Right renal pelvis (tissue), 4 donors: Measurements from ENCODE around the gene GRM2. TPM values are rescaled to one million over a fixed set of nuclear protein-coding genes. Genes with fewer than 3 reads are reported as not detected.
"Not testable (repeated sequence)": the region's sequence is repeated elsewhere in the genome, so short reads cannot be mapped to it uniquely, and the experiment has no call there.

ENCODE experiments used
- DNase-seq, 4 donors: peaks; one replicate each; pipeline ENCODE4 v3.0.0-alpha.2; 2013; ENCODE audit warnings: low read depth in 4 of 4, low spot score in 3 of 4, missing footprints in 1 of 4
- polyA plus RNA-seq, 4 donors: library from polyadenylated mRNA; unstranded; fragments of 120-200 nt; gene quantifications; one replicate each; pipeline ENCODE4 v1.2.1, GENCODE V29; 2013; ENCODE audit not compliant: insufficient read length in 4 of 4

The GRM2 gene
- polyA plus RNA-seq, 4 donors: 0.46 to 0.69 (median 0.62) TPM

GRCh38 chr3:51719410-51720025, 12.7 kb downstream of the GRM2 start:
- no peak for DNase-seq

- DNase-seq: no peak
Measured at GRCh38 chr3:51720292-51721061, 13.6 kb downstream of the GRM2 start.

GRCh38 chr3:51721062-51721745, 14.3 kb downstream of the GRM2 start:
- DNase-seq: no peak

- DNase-seq: no peak
Measured at GRCh38 chr3:51722362-51722761, 15.5 kb downstream of the GRM2 start.

DNA sequence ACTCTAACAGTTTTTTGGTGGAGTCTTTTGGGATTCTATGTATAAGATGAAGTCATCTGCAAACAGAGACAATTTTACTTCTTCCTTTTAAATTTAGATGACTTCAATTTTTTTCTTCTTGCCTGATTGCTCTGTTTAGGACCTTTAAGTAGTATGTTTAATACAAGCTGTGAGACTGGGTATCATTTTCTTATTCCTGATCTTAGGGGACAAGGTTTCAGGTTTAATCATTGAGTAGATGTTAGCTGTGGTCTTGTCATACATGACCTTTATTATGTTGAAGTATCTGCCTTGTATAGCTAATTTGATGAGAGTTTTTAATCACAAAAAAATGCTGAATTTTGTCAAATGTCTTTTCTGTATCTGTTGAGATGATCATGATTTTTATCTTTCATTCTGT, 20.6 kb downstream of the GRM2 start:
- no peak for DNase-seq

DNA sequence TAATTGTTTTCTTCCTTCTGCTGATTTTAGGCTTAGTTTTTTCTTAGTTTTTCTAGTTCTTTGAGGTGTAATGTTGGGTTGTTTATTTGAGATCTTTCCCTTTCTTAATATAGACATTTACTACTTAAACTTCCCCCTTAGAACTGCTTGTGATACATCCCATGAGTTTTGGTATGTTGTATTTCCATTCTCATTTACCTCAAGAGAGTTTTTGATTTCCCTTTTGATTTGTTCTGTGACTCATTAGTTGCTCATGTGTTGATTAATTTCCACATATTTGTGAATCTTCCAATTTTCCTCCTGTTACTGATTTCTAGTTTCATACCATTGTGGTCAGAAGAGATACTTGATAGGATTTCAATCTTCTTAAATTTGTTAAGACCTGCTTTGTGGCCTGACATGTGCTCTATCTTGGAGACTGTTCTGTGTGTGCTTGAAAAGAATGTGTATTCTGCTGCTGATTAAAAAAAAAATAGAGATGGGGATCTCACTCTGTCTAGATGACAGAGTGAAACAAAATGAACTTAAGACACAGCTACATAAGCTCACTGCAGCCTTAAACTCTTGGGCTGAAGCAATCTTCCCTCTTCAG, 22.3 kb downstream of the GRM2 start:
- DNase-seq: no peak

- DNase-seq: no peak
Measured at GRCh38 chr3:51733859-51734571, 27.1 kb downstream of the GRM2 start.

DNA sequence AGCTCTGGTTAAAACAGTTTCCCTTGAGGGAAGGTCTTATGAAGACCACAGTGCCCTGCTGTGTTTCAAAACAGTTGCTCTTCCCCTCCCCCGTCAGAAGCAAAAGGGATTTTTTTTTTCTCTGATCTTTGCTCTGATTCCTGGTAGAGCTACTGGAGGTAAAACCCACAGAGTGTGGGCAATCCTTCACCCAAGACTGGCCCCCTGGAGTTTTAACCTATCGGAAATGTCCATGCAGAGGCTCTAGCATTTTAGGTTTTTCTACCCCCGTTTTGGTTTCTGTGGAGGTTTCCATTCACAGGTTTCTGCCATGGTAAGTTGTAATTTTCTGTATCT, 27.7 kb downstream of the GRM2 start:
- DNase-seq: no peak

- no peak for DNase-seq
Measured at GRCh38 chr3:51735039-51735438, 28.2 kb downstream of the GRM2 start.

DNA sequence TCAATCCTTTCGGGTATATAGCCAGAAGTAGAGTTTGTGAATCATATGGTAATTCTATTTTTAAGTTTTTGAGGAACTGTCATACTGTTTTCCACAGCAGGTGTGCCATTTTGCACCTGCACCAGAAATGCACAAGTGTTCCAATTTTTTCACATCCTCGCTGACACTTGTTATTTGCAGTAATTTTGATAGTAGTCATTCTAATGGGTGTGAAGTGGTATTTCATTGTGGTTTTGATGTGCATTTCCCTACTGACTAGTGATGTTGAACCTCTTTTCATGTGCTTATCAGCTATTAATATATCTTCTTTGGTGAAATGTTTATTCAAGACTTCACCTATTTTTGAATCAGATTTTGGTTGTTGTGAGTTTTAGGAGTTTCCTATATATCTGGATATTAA, 29.1 kb downstream of the GRM2 start:
- DNase-seq: no peak

DNA sequence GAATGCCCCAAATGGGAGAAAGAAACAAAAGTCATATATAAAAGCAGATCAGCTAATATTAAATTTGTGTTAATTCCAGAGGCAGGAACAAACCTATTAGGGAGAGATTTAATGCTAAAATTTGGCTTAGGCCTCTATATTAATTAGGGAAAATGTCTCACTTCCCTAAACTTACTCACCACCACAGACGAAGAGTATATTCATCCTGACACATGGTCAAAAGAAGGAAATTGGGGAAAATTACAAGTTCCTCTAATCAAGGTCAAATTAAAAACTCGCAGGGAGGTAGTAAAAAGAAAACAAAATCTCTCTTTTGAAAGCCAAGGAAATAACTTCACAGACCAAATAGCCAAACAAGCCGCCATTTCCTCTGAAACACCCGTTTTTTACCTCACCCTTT, 32.2 kb downstream of the GRM2 start:
- DNase-seq: no peak

DNA sequence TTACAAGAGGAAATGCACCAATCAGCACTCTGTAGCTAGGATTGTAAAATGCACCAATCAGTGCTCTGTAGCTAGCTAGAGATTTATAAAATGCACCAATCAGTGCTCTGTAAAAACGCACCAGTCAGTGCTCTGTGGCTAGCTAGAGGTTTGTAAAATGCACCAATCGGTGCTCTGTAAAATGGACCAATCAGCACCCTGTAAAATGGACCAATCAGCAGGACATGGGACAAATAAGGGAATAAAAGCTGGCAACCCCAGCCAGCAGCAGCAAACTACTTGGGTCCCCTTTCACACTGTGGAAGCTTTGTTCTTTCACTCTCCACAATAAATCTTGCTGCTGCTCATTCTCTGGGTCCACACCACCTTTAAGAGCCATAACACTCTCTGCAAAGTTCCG, 35.5 kb downstream of the GRM2 start:
- DNase-seq: not testable (repeated sequence)

GRCh38 chr3:51742978-51743377, 36.1 kb downstream of the GRM2 start:
- not testable (repeated sequence) for DNase-seq

DNA sequence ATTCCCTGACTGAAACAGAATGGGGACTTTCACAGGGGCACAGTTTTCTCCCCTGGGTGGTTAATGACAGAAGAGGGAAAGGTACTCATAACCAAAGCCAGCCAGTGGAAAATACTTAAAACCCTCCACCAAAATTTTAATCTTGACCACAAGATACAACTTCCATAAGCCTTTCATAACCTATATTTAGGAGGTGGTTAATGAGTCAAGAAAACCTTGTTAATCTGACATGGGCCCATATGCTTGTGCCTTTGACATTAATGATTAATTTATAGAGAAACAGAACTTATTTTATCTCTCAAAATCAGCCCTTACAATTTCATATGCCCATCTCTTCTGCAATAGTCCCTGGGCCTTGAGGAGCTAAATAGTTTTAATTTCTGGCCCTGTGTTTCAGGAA, 41.0 kb downstream of the GRM2 start:
- DNase-seq: no peak

GRCh38 chr3:51748327-51748726, 41.5 kb downstream of the GRM2 start:
- DNase-seq: no peak

DNA sequence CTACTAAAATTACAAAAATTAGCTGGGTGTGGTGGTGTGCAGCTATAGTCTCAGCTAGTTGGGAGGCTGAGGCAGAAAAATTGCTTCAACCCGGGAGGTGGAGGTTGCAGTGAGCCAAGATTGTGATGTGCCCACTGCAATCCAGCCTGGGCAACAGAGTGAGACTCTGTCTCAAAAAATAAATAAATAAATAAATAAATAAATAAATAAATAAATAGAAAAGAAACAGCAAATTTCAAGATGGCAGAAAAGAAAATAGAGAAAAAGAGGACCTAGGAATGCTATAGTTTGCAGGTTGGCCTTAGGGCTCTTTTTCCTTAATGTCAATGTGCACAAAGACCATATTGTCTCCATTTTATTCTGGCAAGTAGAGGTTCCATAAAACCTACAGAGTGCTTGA, 44.0 kb downstream of the GRM2 start:
- DNase-seq: no peak

DNA sequence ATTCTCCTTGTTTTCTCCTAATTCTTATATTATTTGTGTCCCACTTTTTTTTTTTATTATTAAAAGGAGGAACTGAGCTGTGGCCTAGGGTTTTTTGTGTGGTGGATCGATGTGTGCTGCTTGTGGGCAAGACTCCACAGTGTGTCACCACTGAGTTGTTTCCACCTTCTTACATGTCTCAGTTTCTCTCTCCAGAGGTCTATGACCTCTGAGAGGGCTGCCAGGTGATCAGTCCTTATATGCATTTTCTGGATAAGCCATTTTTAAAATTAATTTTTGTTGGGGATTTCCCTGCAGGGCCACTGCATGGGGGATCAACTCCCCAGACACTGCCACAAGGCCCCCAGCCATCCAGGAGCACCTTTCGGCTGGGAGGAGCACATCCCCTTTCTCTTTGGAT, 44.4 kb downstream of the GRM2 start:
- no peak for DNase-seq

DNA sequence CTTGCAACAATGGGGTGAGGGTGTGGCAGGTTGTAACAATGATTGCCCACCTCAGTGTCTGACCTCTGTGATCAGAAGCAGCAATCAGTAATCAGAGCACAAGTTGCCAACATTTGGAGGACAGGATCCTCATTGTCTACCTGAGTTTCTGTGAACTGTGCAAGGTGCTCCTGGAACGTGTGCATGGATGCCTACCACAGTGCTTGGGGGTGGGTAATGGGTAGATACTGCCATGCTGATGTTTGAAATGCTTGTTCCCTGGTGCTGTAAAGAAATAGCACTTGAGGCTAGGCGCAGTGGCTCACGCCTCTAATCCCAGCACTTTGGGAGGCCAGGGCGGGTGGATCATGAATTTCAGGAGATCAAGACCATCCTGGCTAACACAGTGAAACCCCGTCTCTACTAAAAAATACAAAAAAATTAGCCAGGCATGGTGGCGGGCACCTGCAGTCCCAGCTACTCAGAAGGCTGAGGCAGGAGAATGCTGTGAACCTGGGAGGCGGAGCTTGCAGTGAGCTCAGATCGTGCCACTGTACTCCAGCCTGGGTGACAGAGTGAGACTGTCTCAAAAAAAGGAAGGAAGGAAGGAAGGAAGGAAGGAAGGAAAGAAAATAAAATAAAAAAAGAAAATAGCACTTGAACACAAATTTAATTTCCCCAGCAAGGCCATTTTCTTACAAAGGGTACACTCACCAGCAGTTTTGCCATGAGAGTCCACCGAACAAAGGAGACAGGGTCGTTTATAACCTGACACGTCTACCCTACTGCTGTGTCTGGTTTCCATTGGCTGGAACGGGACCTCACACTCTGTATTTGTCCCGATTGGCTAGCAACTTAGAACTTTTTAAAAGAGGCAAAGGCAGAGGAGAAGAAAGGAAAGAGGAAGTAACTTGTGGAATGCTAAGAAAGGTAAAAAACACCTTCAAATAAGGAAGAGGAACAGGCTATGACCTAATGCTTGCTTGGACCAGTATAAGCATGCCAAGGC, 47.2 kb downstream of the GRM2 start:
- not testable (repeated sequence) for DNase-seq

DNA sequence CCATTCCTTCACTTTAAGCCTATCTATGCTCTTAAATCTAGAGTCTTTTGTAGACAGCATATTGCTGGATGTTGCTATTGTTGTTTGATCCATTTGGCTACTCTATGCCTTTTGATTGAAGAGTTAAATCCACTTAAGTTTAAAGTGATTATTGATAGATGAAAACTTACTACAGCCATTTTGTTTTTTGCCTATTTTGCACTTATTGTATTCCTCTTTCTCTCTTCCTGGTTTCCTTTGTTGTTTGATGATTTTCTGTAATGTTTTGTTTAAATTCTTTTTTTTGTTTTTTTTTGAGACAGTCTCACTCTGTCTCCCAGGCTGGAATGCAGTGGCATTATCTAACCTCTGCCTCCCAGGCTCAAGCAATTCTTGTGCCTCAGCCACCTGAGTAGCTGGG, 52.3 kb downstream of the GRM2 start:
- DNase-seq: no peak
